Lower leg skin (tissue), 3 donors: ENCODE results near the gene DCXR.

Experiments used
- CTCF ChIP-seq, 3 donors: fragments of 450-650 bp; IDR thresholded peaks; one replicate each; pipeline ENCODE4 v1.5.1; 2016; ENCODE audit warnings: antibody characterized with exemption in 3 of 3, mild to moderate bottlenecking in 3 of 3, moderate library complexity in 2 of 3
- POLR2A ChIP-seq, 2 donors: fragments of 450-650 bp; IDR thresholded peaks; one replicate each; pipeline ENCODE4 v1.6.1; 2016 to 2017; ENCODE audit warnings: antibody characterized with exemption in 2 of 2, mild to moderate bottlenecking in 1 of 2, moderate library complexity in 1 of 2

GRCh38 chr17:82020572-82021106 lies 16.9 kb downstream of the DCXR start:
- no peak for TF ChIP-seq CTCF (IDR thresholded peaks at IDR 0.05)
- TF ChIP-seq POLR2A (IDR thresholded peaks at IDR 0.05) = no peak
